SH-SY5Y (cell line): ENCODE measurements around the gene SLC27A3.

Experiments used
- GATA2 ChIP-seq: IDR thresholded peaks from 2 replicates; pipeline ENCODE4 v1.6.1; 2011; ENCODE audit warnings: mild to moderate bottlenecking, low read depth, low read length
- GATA3 ChIP-seq: IDR thresholded peaks from 2 replicates; pipeline ENCODE4 v1.6.1; 2011; ENCODE audit warnings: low read depth, mild to moderate bottlenecking, low read length, moderate library complexity

- TF ChIP-seq GATA3 (no peak), GATA2 (no peak)
These were observed 21.8 kb downstream of the SLC27A3 start for GRCh38 chr1:153796786-153797659.
